ENCODE results near the gene TMC5.

The TMC5 gene

DNA sequence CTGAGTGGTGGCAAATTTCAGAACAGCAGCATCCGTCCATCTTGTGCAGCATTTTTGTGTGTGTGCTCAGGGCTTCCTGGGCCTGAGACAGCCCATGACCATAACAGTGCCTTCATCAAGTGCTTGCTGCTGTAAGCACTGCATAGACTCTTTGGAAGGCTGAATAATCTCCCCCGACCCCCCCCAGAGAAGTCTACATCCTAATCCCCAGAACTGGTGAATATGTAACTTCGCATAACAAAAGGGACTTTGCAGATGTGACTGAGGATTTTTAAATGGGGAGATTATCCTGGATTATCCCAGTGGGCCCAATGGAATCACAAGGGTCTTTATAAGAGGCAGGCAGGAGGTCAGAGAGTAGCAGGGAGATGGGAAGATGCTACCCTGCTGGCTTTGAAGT is 50.6 kb downstream of the TMC5 start:
- no peak for DNase-seq

DNA sequence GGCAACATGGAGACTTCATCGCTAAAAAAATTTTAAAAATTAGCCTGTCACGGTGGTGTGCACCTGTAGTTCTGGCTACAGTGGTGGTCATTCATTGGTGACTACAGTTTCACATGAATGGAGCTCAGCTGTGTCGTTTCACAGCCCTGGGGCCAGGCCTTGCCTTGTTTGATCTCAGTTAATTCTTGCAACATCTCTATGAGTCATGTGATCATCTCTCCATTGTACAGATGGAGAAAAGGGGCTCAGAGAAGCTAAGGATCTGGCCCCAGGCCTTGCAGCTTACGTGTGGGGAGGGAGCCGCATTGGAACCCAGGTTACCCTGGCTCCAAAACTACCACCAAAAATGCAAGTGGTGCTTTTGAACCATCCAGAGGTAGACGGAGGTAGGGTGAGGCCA is 54.8 kb downstream of the TMC5 start:
- no peak for DNase-seq

DNA sequence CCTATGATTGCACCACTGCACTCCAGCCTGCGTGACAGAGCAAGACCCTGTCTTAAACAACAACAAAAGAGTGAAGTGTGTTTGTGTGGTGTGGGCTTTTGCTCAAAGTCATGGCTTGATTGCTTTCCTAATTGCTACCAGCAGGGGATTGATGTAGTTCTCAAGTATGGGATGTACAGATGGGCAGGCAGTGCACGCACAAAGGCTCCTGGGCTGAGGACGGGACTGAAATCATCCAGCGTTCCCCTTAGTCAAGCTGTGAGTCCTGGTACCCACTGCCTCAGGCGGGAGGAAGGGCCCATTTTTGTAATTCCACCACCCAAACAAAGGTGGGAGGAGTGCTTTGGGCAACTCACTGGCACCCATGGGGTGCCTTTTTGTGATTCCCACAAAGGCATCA is 56.9 kb downstream of the TMC5 start:
- no peak for DNase-seq

GRCh38 chr16:19478505-19478904 is 60.8 kb downstream of the TMC5 start:
- DNase-seq = no peak

DNA sequence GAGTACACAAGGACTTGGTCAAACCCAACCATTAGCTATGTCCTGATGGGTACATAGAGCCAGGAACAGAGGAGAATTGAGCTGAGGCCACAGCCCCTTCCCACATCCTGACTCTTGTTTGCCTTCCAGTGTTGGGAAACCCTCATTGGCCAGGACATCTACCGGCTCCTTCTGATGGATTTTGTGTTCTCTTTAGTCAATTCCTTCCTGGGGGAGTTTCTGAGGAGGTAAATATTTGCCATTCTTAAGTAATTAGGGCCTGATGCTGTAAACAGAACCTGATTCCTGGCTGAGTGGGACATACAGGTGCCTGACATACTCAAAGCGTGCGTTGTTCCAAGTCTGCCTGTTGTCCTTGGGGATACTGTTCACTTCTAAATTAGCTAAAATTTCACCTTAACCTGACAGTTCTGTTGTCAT is 61.6 kb downstream of the TMC5 start:
- DNase-seq = no peak

GRCh38 chr16:19481296-19481695 is 63.6 kb downstream of the TMC5 start:
- DNase-seq = no peak

DNA sequence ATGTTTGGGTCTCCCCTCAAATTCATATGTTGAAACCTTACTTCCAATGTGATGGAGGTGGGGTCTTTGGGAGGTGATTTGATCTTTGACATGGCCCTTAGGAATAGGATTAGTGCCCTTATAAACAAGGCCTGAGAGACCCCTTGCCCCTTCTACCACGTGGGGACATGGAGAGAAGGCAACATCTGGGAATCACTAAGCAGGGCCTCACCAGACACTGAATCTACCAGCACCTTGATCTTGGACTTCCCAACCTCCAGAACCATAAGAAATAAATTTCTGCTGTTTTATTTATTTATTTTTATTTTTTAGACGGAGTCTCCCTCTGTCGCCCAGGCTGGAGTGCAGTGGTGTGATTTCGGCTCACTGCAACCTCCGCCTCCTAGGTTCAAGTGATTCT is 64.1 kb downstream of the TMC5 start:
- DNase-seq = no peak

DNA sequence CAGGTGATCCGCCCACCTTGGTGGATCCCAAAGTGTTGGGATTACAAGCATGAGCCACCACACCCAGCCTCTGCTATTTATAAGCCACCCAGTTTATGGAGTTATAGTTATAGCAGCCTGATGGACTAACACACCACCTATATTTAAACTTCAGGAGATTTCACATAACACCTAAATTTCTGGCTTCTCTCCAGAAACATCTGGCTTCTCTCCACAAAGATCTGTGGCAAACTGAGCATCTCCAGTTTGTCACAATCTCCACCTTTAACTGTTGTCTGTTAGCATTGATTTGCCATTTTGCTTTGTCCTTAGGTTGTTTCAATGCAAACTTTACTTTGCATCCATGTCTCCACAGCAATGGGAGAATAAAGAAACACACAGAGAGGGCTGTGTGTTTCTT is 64.6 kb downstream of the TMC5 start:
- DNase-seq = no peak

DNA sequence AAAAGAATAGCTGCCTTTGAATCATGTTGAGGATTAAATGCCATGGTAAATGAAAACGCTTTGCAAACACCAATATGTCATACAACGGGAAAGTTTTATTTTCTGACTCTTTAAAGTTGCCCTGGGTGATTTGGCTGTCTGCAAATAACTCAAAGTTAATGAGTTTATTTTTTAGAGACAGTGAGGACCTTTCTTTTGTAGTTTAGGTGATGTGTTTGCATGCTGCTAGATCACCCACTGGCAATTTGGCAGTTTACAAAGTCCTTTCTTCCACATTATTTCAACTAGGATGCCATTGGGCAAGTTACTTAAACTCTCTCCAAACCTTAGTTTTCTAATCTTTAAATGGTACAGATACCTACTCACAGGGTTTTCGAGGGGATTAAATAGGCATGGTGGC is 66.4 kb downstream of the TMC5 start:
- DNase-seq = no peak

DNA sequence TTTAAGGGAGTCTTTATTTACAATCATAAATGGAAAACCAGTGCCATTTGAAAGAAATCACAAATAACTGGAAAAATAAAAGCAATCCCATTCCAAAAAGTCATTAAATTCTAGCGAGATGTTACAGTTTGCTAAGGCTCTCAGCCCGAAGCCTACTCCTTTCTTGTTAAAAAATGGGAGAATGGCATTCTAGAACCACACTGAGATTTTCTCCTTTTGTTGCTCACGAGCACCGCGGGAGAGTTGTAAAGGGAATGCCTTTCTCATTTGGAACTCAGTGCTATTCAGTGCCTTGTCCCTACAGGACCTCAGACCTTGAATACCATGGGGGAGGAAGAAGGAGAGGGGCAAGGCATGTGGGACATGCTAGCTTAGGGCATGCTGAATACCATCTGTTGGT is 67.9 kb downstream of the TMC5 start:
- no peak for DNase-seq

GRCh38 chr16:19486051-19486450 is 68.4 kb downstream of the TMC5 start:
- DNase-seq = no peak

DNA sequence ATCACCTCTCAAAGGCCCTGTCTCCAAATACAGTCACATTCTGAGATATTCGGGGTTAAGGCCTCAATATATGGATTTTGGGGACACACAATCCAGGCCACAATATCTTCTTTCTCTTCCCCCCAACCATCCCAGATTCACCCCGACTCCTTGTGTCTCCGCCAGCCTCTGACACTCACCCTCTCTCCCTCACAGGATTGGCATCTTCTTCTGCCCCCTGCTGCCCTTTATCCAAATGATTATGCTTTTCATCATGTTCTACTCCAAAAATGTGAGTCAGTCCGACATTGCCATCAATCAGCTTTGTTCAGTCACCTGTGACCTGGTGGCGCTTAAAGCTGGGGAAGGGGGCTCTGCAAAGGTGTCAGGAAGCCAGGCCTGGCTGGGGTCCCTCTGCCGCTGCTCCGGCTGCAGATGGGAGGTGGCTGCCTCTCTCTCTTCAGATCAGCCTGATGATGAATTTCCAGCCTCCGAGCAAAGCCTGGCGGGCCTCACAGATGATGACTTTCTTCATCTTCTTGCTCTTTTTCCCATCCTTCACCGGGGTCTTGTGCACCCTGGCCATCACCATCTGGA is 69.2 kb downstream of the TMC5 start:
- no peak for DNase-seq

DNA sequence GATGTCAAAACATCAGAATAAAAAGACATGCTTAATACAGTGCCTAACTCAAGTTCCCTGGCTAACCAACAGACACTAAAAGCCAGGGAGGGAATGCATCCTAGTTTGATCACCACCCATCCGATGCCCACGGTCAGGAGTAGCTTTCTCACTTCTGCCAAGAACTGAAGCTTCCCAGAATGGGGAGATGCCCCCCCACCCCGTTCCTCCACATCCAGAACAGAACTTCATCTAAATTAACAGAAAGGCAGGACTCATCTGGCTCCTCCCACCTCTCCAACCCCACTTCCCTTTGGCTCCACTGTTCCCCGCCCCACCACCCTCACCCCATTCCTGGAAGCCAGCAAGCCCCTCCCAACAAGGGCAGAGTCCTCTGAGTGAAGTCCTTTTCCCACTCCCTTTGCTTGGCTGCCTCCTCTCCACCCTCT is 70.5 kb downstream of the TMC5 start:
- no peak for DNase-seq

DNA sequence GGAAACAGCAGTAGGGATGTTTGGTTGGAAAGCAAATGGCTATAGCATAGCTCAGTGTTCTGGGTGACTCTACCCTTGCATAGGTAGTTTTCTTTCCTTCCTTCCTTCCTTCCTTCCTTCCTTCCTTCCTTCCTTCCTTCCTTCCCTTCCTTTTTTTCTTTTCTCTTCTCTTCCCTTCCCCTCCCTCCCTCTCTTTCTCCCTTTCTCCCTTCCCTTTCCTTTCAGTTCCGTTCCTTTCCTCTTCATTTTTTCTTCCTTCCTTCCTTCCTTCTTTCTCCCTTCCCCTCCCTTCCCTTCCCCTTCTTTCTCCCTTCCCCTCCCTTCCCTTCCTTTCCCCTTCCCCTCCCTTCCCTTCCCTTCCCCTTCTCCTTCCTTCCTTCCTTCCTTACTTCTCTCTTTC is 72.9 kb downstream of the TMC5 start:
- DNase-seq = no peak

- DNase-seq = no peak
Observed at GRCh38 chr16:19497176-19497575, 79.5 kb downstream of the TMC5 start.

DNA sequence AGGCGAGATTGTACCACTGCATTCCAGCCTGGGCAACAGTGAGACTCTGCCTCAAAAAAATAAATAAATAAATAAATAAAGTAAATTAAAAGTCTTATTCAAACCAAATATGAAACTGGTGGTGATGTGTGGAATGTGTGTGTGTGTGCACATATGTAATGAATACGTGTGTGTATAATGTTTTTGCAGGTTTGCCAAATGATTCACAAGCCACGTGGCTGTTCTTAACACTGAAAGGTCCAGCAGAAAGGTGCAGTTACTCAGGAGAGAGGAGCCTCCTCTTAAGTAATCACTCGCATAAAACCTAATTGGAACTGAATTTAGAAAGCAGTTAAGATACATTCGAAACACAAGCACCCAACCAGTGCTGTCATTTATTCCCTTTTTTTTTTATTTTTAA is 81.3 kb downstream of the TMC5 start:
- DNase-seq = no peak

DNA sequence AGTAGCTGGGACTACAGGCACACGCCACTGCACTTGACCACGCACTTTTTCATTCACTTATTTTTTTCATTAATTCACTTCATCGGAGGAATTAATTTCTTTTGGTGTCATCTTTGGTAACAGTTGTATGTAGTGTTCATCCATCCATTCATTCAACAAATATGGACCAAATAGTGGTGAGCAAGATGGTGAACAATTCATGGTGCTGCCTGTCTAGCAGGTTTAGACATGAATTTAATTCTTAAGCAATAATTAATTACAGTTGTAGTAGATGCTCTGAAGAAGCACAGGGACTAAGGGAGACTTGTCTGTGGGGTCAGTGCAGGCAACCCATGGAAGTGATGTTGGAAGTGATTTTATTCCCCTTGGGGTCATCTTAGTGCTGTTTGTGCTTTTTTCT is 81.8 kb downstream of the TMC5 start:
- no peak for DNase-seq

DNA sequence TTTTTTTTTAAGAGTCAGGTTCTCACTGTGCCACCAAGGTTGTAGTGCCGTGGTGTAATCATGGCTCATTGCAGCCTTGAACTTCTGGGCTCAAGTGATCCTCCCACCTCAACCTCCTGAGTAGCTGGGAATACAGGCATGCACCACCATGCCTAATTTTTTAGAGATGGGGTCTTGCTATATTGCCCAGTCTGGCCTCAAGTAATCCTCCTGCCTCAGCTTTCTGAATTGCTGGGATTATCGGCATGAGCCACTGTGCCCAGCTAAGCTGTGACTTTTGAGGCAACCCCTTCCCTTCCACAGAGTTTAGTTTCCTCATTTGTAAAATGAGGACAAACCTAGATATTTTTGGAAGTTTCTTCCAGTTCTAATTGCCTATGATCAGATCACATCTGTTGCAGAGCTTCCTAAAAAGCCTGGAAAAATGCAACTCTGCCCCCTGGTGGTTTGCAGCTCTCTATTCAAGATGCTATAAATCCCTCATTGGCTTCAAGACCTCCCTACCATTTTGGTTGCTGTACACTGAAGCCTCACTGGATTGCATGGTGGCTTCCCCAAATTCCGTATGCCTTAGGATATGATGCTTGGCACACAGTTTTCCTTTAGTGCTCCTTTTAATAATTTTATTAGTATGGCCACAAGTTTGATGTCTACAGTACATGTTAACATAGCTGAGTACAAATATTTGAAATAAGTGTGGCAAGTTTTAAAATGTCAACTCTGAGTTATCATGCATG is 84.9 kb downstream of the TMC5 start:
- peak; percentile 69 for DNase-seq

DNA sequence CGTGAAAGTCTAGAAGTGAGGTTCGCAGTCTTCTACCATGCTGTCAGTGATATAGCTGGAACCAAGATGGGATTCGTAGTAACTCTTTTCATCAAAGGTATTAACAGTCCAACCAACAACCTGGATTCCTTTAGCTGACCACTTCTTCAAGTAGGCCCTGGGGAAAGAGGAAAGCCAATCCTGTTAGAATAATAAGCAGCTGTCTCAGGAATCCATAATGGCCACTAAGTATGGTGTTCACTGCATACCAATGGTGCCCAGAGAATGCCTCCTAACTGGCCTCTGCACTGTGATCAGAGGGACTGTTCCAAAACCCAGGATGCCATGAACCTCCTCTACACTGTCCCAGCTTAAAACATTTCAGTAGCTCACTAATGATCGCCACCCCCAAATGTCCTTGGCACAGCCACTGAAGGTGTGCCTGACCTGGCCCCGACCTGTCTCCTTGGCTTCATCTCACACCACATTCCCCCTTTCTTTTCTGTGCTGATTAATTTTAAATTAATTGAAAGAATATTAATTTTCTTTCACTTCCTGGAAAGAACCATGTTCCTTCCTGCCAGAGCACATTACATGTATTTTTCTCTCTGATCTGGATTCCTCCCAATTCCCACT is 85.9 kb downstream of the TMC5 start:
- no peak for DNase-seq

- DNase-seq = no peak
Observed at GRCh38 chr16:19505600-19506303, 88.1 kb downstream of the TMC5 start.

GRCh38 chr16:19506965-19507364 is 89.3 kb downstream of the TMC5 start:
- DNase-seq = no peak

DNA sequence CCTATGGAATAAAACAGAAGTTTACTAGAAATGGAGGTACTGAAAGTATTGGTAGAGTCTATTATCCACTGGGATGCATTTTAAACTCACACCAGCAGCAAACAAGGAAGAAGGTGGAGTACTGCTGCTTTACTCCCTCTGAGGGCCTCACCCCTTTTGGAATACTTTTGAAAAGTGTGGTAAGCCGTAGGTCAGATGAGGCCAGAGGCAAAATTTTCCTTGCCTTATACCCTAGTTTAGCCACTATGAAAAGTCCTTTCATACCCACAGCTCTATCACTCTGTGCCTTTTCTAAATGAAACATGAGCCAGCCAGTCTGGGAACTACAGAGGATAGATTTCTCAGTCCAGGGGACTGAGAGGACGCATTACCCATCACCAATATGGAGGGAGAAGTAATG is 90.2 kb downstream of the TMC5 start:
- DNase-seq = no peak

GRCh38 chr16:19512297-19512696 is 94.6 kb downstream of the TMC5 start:
- no peak for DNase-seq

All from NCI-H2227 treated with DMSO at 0.1 percent for 48 hours (cell line).